GM12878 (cell line): Measurements from ENCODE around the gene ZNF445. TPM values are rescaled to one million over a fixed set of nuclear protein-coding genes. Genes with fewer than 3 reads are reported as not detected.

Source experiments
- ATAC-seq: fragments of 200-7000 bp; cut with Tn5 transposase; 3 replicates; pipeline ENCODE4 v1.9.1; 2020; ENCODE audit warnings: mild to moderate bottlenecking, moderate library complexity
- BruUV-seq: library from RNA; stranded (reverse); fragments of 400-500 nt; replicated peaks from 2 replicates; lab custom pipeline; 2021; lab: Mats Ljungman, UMichigan
- CTCF ChIA-PET: fragments of 300-600 bp; sonication (Branson Sonifier 250); formaldehyde crosslinking; extraction: SDS; loops from one replicate; lab custom pipeline; 2021; ENCODE audit warnings: inconsistent platforms; lab: Yijun Ruan, JAX
- POLR2A ChIA-PET: fragments of 350-600 bp; formaldehyde crosslinking; extraction: SDS; loops from one replicate; lab custom pipeline; 2021; ENCODE audit warnings: inconsistent platforms; lab: Charles Lee
- RAD21 ChIA-PET: fragments of 300-600 bp; sonication (Branson Sonifier 250); formaldehyde crosslinking; loops from one replicate; lab custom pipeline; 2023; ENCODE audit warnings: antibody characterized with exemption; ENCODE audit not compliant: unreplicated experiment; lab: Charles Lee
- SMC1A ChIA-PET: fragments of 300-600 bp; sonication (Branson Sonifier 250); formaldehyde crosslinking; loops from one replicate; lab custom pipeline; 2023; ENCODE audit not compliant: unreplicated experiment, uncharacterized antibody; lab: Charles Lee
- DNase-seq: peaks from one replicate; pipeline ENCODE4 v3.0.0-alpha.2; 2011; ENCODE audit warnings: low read depth, low spot score
- FAIRE-seq: peaks from 3 replicates; lab custom pipeline; 2011; peaks lifted over from hg19 to GRCh38; lab: Jason Lieb, UNC
- H2AFZ ChIP-seq: 2 replicates; pipeline ENCODE4 v1.6.0; 2011; ENCODE audit warnings: low read depth, low read length, control low read depth; ENCODE audit not compliant: control insufficient read depth
- H3K27ac ChIP-seq: 2 replicates; pipeline ENCODE4 v1.5.1; 2011; ENCODE audit warnings: control low read depth; ENCODE audit not compliant: control insufficient read depth, insufficient read depth
- H3K27me3 ChIP-seq, 2 experiments: replicated peaks in 1 of 2; 2 replicates each; pipeline versions ENCODE4 v1.6.0 to v1.6.1; 2011; ENCODE audit warnings: low read length in 1 of 2; ENCODE audit not compliant: control insufficient read depth in 2 of 2, insufficient read depth in 2 of 2
- H3K36me3 ChIP-seq, 2 experiments: 2 replicates each; pipeline ENCODE4 v1.5.1; 2011; ENCODE audit warnings: low read length in 1 of 2; ENCODE audit not compliant: control insufficient read depth in 2 of 2, insufficient read depth in 2 of 2
- H3K4me1 ChIP-seq: 2 replicates; pipeline ENCODE4 v1.6.1; 2011; ENCODE audit warnings: mild to moderate bottlenecking, low read length, moderate library complexity, mixed read lengths; ENCODE audit not compliant: control insufficient read depth, insufficient read depth
- H3K4me2 ChIP-seq: 2 replicates; pipeline ENCODE4 v1.6.0; 2011; ENCODE audit warnings: control low read depth; ENCODE audit not compliant: control insufficient read depth, insufficient read depth
- H3K4me3 ChIP-seq: fragments of 200-600 bp; sonication (generic); 2 replicates; pipeline ENCODE4 v1.5.1; 2016
- H3K79me2 ChIP-seq: 2 replicates; pipeline ENCODE4 v1.6.0; 2011; ENCODE audit warnings: low read length; ENCODE audit not compliant: control insufficient read depth, insufficient read depth
- H3K9ac ChIP-seq: 2 replicates; pipeline ENCODE4 v1.8.0; 2011; ENCODE audit warnings: low read length, control low read depth, mixed read lengths; ENCODE audit not compliant: control insufficient read depth, insufficient read depth
- H3K9me3 ChIP-seq: replicated peaks from 3 replicates; pipeline ENCODE4 v1.5.1; 2011; ENCODE audit warnings: mild to moderate bottlenecking, low read length; ENCODE audit not compliant: control insufficient read depth, insufficient read depth
- H4K20me1 ChIP-seq: 2 replicates; pipeline ENCODE4 v1.6.0; 2011; ENCODE audit not compliant: control insufficient read depth, insufficient read depth
- EGR1 ChIP-seq, 2 experiments: IDR thresholded peaks; 1 replicate in 1 of 2; 2 replicates in 1 of 2; pipeline ENCODE4 v1.6.1; 2011 to 2012; ENCODE audit warnings: low read depth in 2 of 2, low read length in 2 of 2, borderline replicate concordance in 1 of 2, mild to moderate bottlenecking in 1 of 2, moderate library complexity in 1 of 2
- GATAD2B ChIP-seq: fragments of 450-650 bp; conservative IDR thresholded peaks from 2 replicates; pipeline ENCODE4 v1.6.1; 2017; ENCODE audit warnings: low read depth, mild to moderate bottlenecking, moderate library complexity
- IKZF2 ChIP-seq, 2 experiments: fragments of 450-650 bp; IDR thresholded peaks; 2 replicates each; pipeline ENCODE4 v1.6.1; 2017; ENCODE audit warnings: mild to moderate bottlenecking in 2 of 2, moderate library complexity in 2 of 2
- JUND ChIP-seq: IDR thresholded peaks from 2 replicates; pipeline ENCODE4 v1.6.1; 2012; ENCODE audit warnings: low read depth, mild to moderate bottlenecking, low read length, improper control_type of control experiment, moderate library complexity
- LARP7 ChIP-seq: fragments of 450-650 bp; IDR thresholded peaks from 2 replicates; pipeline ENCODE4 v1.6.1; 2017; ENCODE audit warnings: mild to moderate bottlenecking
- MTA3 ChIP-seq: IDR thresholded peaks from 2 replicates; pipeline ENCODE4 v1.6.1; 2012; ENCODE audit warnings: low read length, inconsistent platforms, borderline replicate concordance
- NBN ChIP-seq: fragments of 450-650 bp; IDR thresholded peaks from 2 replicates; pipeline ENCODE4 v1.6.1; 2016
- NFXL1 ChIP-seq: fragments of 450-650 bp; IDR thresholded peaks from 2 replicates; pipeline ENCODE4 v1.6.1; 2017; ENCODE audit warnings: antibody characterized with exemption, mild to moderate bottlenecking, borderline replicate concordance
- STAT3 ChIP-seq: IDR thresholded peaks from 2 replicates; pipeline ENCODE4 v1.6.1; 2011; ENCODE audit warnings: low read depth, low read length, improper control_type of control experiment
- TAF1 ChIP-seq: IDR thresholded peaks from 2 replicates; pipeline ENCODE4 v1.6.1; 2011; ENCODE audit warnings: mild to moderate bottlenecking, low read depth, low read length, borderline replicate concordance
- ZNF217 ChIP-seq: fragments of 450-650 bp; IDR thresholded peaks from 2 replicates; pipeline ENCODE4 v1.6.1; 2017; ENCODE audit warnings: antibody characterized with exemption, mild to moderate bottlenecking
- ZNF274 ChIP-seq: IDR thresholded peaks from one replicate; pipeline ENCODE4 v1.8.0; 2011; ENCODE audit not compliant: insufficient read length, insufficient read depth
- WGBS: methylation state at CpG from one replicate; pipeline ENCODE4 v1.1.6; 2016; ENCODE audit warnings: low lambda C conversion rate; ENCODE audit not compliant: insufficient replicate concordance, insufficient coverage; ENCODE audit errors: missing lambda C conversion rate; 5-methylcytosine and 5-hydroxymethylcytosine counted together
- in situ Hi-C: fragments of 300-500 bp; cut with MboI; formaldehyde crosslinking; loops from 9 replicates; pipeline ENCODE4 v1.14.3; 2018; ENCODE audit warnings: mixed read lengths
- intact Hi-C: fragments of 100-400 bp; cut with micrococcal nuclease; formaldehyde crosslinking; loops from one replicate; pipeline ENCODE4 v1.14.2; 2022; ENCODE audit not compliant: unreplicated experiment
- polyA plus RNA-seq, 11 experiments: library from polyadenylated mRNA; depleted of rRNA in 4 of 11; unstranded in 6 of 11; stranded (reverse) in 5 of 11; fragments of >200 nt; fragmentation: Nextera tagmentation in 4 of 11; fragmentation: Illumina TruSeq in 1 of 11; extraction: Ambion mirVana in 4 of 11; extraction: Trizol in 1 of 11; gene quantifications; 1 replicate in 1 of 11; 2 replicates in 10 of 11; pipeline versions ENCODE4 v1.2.1 to v1.2.3, GENCODE V29; 2011 to 2016; ENCODE audit warnings: inconsistent platforms in 2 of 11, missing spikeins in 2 of 11, low read depth in 1 of 11
- total RNA-seq, 4 experiments: library from RNA; depleted of rRNA in 3 of 4; stranded (reverse); fragments of >200 nt in 3 of 4; fragmentation: Illumina TruSeq in 1 of 4; extraction: Trizol in 1 of 4; gene quantifications; 2 replicates each; pipeline versions ENCODE4 v1.2.1 to v1.2.3, GENCODE V29; 2013 to 2021
- TF ChIP-seq, protein P1 (sequence below): IDR thresholded peaks from 2 replicates; pipeline ENCODE4 v1.6.1; 2011; ENCODE audit warnings: low read depth, low read length, improper control_type of control experiment, borderline replicate concordance
- TF ChIP-seq, protein P2 (sequence below): fragments of 450-650 bp; IDR thresholded peaks from 2 replicates; pipeline ENCODE4 v1.6.1; 2017; ENCODE audit warnings: low read depth, mild to moderate bottlenecking, moderate library complexity
- TF ChIP-seq, protein P3 (sequence below): fragments of 450-650 bp; IDR thresholded peaks from 2 replicates; pipeline ENCODE4 v1.6.1; 2016; ENCODE audit warnings: mild to moderate bottlenecking

The ZNF445 gene
- total and polyA plus RNA-seq, 10 of the 15 experiments (the other 5 are each of a cell fraction or from before 2014, with no cell fraction given): 0.80 to 14.4 (median 5.6) TPM

DNA sequence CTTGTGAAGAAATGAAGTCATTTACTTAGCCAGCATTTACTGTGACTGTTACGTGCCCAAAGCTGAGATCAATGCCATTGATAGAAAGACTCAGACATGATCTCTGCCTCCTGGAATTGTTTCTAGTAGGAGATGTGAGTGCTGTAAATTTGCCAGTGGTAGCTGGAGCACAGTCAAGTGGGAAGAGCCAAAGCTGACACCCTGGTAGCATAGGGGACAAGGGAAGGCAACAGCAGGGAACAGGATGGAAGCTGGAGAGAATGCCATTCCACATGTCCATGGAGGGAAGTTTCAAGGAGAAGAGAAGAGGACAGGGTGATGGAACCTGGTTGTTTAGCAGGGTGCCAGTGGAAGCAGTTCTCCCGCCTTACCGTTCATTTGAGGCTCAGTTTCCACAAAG, 74.9 kb downstream of the ZNF445 start:
- ChIA-PET SMC1A (interaction anchor here (0.6 kb wide), 1 partner anchor 112 kb away, joined by 4 read pairs; no protein-coding TSS in a partner anchor), POLR2A (no interaction called here), CTCF (no interaction called here), RAD21 (no interaction called here)
- Histone ChIP-seq H3K79me2 (no peaks in the 10 kb centered on the region), H2AFZ (no peak overlapping the region), H3K4me2 (no peak overlapping the region), H4K20me1 (no peaks in the 10 kb centered on the region), H3K4me1 (no peaks in the 10 kb centered on the region), H3K9me3 (no peaks in the 10 kb centered on the region), H3K27me3 (no peaks in the 10 kb centered on the region), H3K27ac (no peak overlapping the region), H3K4me3 (no peak overlapping the region), H3K9ac (no peak overlapping the region), H3K36me3 (peaks cover 0 to 2% of the 10 kb centered on the region in 2 experiments; a peak in 1 of 4 replicates)
- FAIRE-seq (no peak), ATAC-seq (no peak), DNase-seq (no peak)
- 100% methylated on average over 3 of the region's 3 CpGs for WGBS
- no TSS peak for BruUV-seq
- TF ChIP-seq, protein P1, sequence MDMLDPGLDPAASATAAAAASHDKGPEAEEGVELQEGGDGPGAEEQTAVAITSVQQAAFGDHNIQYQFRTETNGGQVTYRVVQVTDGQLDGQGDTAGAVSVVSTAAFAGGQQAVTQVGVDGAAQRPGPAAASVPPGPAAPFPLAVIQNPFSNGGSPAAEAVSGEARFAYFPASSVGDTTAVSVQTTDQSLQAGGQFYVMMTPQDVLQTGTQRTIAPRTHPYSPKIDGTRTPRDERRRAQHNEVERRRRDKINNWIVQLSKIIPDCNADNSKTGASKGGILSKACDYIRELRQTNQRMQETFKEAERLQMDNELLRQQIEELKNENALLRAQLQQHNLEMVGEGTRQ: no peak
- TF ChIP-seq TAF1: no peak
- TF ChIP-seq, protein P2, sequence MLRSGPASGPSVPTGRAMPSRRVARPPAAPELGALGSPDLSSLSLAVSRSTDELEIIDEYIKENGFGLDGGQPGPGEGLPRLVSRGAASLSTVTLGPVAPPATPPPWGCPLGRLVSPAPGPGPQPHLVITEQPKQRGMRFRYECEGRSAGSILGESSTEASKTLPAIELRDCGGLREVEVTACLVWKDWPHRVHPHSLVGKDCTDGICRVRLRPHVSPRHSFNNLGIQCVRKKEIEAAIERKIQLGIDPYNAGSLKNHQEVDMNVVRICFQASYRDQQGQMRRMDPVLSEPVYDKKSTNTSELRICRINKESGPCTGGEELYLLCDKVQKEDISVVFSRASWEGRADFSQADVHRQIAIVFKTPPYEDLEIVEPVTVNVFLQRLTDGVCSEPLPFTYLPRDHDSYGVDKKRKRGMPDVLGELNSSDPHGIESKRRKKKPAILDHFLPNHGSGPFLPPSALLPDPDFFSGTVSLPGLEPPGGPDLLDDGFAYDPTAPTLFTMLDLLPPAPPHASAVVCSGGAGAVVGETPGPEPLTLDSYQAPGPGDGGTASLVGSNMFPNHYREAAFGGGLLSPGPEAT: no peak
- no peak for TF ChIP-seq GATAD2B
- no peak for TF ChIP-seq STAT3
- TF ChIP-seq ZNF274: no peak
- TF ChIP-seq, protein P3, sequence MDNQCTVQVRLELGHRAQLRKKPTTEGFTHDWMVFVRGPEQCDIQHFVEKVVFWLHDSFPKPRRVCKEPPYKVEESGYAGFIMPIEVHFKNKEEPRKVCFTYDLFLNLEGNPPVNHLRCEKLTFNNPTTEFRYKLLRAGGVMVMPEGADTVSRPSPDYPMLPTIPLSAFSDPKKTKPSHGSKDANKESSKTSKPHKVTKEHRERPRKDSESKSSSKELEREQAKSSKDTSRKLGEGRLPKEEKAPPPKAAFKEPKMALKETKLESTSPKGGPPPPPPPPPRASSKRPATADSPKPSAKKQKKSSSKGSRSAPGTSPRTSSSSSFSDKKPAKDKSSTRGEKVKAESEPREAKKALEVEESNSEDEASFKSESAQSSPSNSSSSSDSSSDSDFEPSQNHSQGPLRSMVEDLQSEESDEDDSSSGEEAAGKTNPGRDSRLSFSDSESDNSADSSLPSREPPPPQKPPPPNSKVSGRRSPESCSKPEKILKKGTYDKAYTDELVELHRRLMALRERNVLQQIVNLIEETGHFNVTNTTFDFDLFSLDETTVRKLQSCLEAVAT: no peak
- no peak for TF ChIP-seq ZNF217
- no peak for TF ChIP-seq LARP7
- no peak for TF ChIP-seq JUND
- no peak for TF ChIP-seq IKZF2 (IDR thresholded peaks at IDR 0.05)
- no peak for TF ChIP-seq MTA3
- TF ChIP-seq EGR1 (IDR thresholded peaks at IDR 0.05; ENCODE audit: borderline replicate concordance in 1 of 2, low read depth in 2 of 2, low read length in 2 of 2): no peak
- TF ChIP-seq NBN: no peak
- no peak for TF ChIP-seq NFXL1
- intact Hi-C loops: no loop called here
- in situ Hi-C loops: no loop called here
